Lower leg skin (tissue), 3 donors: ENCODE measurements around the gene PIANP.

Source experiments
- CTCF ChIP-seq, 3 donors: fragments of 450-650 bp; IDR thresholded peaks; one replicate each; pipeline ENCODE4 v1.5.1; 2016; ENCODE audit warnings: antibody characterized with exemption in 3 of 3, mild to moderate bottlenecking in 3 of 3, moderate library complexity in 2 of 3
- POLR2A ChIP-seq, 2 donors: fragments of 450-650 bp; IDR thresholded peaks; one replicate each; pipeline ENCODE4 v1.6.1; 2016 to 2017; ENCODE audit warnings: antibody characterized with exemption in 2 of 2, mild to moderate bottlenecking in 1 of 2, moderate library complexity in 1 of 2

- TF ChIP-seq CTCF (IDR thresholded peaks at IDR 0.05) (no peak), POLR2A (IDR thresholded peaks at IDR 0.05) (no peak)
Observed at GRCh38 chr12:6650832-6651231, 49.8 kb downstream of the PIANP start.
